ENCODE measurements around the gene FXYD5. TPM values are rescaled to one million over a fixed set of nuclear protein-coding genes. Genes with fewer than 3 reads are reported as not detected.

Gene FXYD5
- total RNA-seq, 1 experiment from 2014 or later: 12.7 TPM

DNA sequence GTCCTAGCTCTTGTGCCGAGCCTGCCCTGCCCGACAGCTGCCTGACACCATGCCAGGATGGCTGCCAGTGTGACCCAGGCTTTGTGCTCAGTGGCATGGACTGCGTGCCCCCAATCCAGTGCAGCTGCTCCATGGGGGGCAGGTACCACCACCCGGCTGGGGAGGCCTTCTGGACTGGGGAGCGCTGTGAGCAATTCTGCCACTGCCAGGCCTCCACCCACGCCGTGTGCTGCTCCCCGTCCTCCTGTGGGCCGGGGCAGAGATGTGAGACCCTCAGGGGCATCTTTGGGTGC lies 48.3 kb upstream of the FXYD5 start:
- Histone ChIP-seq H3K27me3 (replicated peaks; ENCODE audit: insufficient read depth, low read depth, low read length, poor library complexity) (no peaks in the 10 kb centered on the region), H3K36me3 (ENCODE audit: insufficient read depth, low read length, poor library complexity, severe bottlenecking) (no peaks in the 10 kb centered on the region), H3K4me1 (ENCODE audit: insufficient read depth, low read length, poor library complexity, severe bottlenecking) (no peaks in the 10 kb centered on the region), H3K27ac (ENCODE audit: low read depth, low read length, poor library complexity, severe bottlenecking) (no peak overlapping the region), H3K9me3 (ENCODE audit: low read depth, low read length, poor library complexity, severe bottlenecking) (no peaks in the 10 kb centered on the region), H3K4me3 (ENCODE audit: low read depth, low read length, poor library complexity, severe bottlenecking) (no peak overlapping the region)
- ChIA-PET CTCF (no interaction called here), POLR2A (ENCODE audit: low non-redundant PET) (no interaction called here)
- no peak for TF ChIP-seq EZH2 (IDR thresholded peaks at IDR 0.05; ENCODE audit: borderline replicate concordance, low read depth, low read length, poor library complexity, severe bottlenecking)
- TF ChIP-seq, protein P1, sequence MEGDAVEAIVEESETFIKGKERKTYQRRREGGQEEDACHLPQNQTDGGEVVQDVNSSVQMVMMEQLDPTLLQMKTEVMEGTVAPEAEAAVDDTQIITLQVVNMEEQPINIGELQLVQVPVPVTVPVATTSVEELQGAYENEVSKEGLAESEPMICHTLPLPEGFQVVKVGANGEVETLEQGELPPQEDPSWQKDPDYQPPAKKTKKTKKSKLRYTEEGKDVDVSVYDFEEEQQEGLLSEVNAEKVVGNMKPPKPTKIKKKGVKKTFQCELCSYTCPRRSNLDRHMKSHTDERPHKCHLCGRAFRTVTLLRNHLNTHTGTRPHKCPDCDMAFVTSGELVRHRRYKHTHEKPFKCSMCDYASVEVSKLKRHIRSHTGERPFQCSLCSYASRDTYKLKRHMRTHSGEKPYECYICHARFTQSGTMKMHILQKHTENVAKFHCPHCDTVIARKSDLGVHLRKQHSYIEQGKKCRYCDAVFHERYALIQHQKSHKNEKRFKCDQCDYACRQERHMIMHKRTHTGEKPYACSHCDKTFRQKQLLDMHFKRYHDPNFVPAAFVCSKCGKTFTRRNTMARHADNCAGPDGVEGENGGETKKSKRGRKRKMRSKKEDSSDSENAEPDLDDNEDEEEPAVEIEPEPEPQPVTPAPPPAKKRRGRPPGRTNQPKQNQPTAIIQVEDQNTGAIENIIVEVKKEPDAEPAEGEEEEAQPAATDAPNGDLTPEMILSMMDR (conservative IDR thresholded peaks at IDR 0.05; ENCODE audit: low read depth, low read length): no peak
- BruUV-seq (replicated peaks): no TSS peak
- DNase-seq (ENCODE audit: low spot score): no peak
- intact Hi-C loops (cut with micrococcal nuclease; ENCODE audit: unreplicated experiment): no loop called here

DNA sequence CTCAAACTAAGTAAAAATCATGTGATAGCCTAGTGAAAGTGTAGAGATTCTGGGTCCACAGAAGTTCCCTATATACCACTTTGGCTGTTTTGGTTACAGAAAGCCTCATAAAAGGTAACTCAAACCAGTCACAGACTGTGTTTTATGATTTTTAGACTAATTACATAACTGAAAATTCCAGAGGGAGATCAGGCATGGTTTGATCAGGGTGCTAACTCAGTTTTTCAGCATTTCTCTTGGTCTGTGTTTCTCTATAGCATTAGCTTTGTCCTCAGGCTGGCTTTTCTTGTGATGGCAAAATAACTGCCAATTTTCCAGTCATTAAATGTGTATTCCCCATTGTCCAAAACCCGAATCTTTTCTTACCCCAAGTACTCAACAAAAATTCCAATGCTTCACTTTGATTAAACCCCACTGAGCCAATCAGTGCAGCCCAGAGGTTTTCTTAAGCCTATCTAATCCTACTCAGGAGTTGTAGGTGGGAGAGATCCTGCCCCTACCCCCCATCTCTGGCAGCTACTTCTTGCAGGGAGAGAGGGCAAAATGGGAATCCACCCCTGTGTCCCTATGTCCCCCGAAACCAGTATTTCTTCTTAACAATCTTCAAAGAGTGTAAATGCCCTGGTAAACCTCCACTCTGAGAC lies 47.5 kb upstream of the FXYD5 start:
- H3K4me1 ChIP-seq (ENCODE audit: insufficient read depth, low read length, poor library complexity, severe bottlenecking): no peaks in the 10 kb centered on the region
- H3K36me3 ChIP-seq (ENCODE audit: insufficient read depth, low read length, poor library complexity, severe bottlenecking): no peaks in the 10 kb centered on the region
- intact Hi-C loops (cut with micrococcal nuclease; ENCODE audit: unreplicated experiment): no loop called here
- POLR2A ChIA-PET (ENCODE audit: low non-redundant PET): no interaction called here
- BruUV-seq (replicated peaks): no TSS peak
- no peaks in the 10 kb centered on the region for H3K9me3 ChIP-seq (ENCODE audit: low read depth, low read length, poor library complexity, severe bottlenecking)
- CTCF ChIA-PET: no interaction called here
- TF ChIP-seq, protein P1 (conservative IDR thresholded peaks at IDR 0.05; ENCODE audit: low read depth, low read length): no peak
- TF ChIP-seq EZH2 (IDR thresholded peaks at IDR 0.05; ENCODE audit: borderline replicate concordance, low read depth, low read length, poor library complexity, severe bottlenecking): no peak
- no peak for DNase-seq (ENCODE audit: low spot score)
- no peak overlapping the region for H3K27ac ChIP-seq (ENCODE audit: low read depth, low read length, poor library complexity, severe bottlenecking)
- H3K4me3 ChIP-seq (ENCODE audit: low read depth, low read length, poor library complexity, severe bottlenecking): no peak overlapping the region
- no peaks in the 10 kb centered on the region for H3K27me3 ChIP-seq (replicated peaks; ENCODE audit: insufficient read depth, low read depth, low read length, poor library complexity)

DNA sequence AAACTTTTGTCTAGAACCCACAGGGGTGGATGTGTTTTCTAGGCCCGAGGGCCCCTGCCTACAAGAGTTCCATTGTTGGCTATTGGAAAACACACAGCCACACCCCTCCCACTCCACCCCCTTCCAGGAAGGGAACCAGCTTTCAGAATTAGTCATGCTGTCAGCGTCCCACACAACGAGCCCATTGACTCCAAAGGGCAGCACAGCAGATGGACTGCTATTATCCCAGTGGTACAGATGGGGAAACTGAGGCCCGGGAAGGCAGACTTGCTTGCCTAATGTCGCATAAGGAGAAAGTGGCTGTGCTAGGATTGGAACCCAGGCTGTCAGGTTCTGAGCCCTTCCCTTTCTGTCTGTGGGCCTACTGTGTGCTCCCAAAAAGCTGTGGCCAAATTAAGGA lies 47.0 kb upstream of the FXYD5 start:
- BruUV-seq (replicated peaks): no TSS peak
- Histone ChIP-seq H3K27me3 (replicated peaks; ENCODE audit: insufficient read depth, low read depth, low read length, poor library complexity) (no peaks in the 10 kb centered on the region), H3K4me3 (ENCODE audit: low read depth, low read length, poor library complexity, severe bottlenecking) (no peak overlapping the region), H3K4me1 (ENCODE audit: insufficient read depth, low read length, poor library complexity, severe bottlenecking) (no peaks in the 10 kb centered on the region), H3K27ac (ENCODE audit: low read depth, low read length, poor library complexity, severe bottlenecking) (no peak overlapping the region), H3K9me3 (ENCODE audit: low read depth, low read length, poor library complexity, severe bottlenecking) (no peaks in the 10 kb centered on the region), H3K36me3 (ENCODE audit: insufficient read depth, low read length, poor library complexity, severe bottlenecking) (no peaks in the 10 kb centered on the region)
- DNase-seq (ENCODE audit: low spot score): no peak
- POLR2A ChIA-PET (ENCODE audit: low non-redundant PET): no interaction called here
- CTCF ChIA-PET: no interaction called here
- intact Hi-C loops (cut with micrococcal nuclease; ENCODE audit: unreplicated experiment): no loop called here
- TF ChIP-seq EZH2 (IDR thresholded peaks at IDR 0.05; ENCODE audit: borderline replicate concordance, low read depth, low read length, poor library complexity, severe bottlenecking): no peak
- TF ChIP-seq, protein P1 (conservative IDR thresholded peaks at IDR 0.05; ENCODE audit: low read depth, low read length): no peak

Data from A673 (cell line).